Fibroblast of the aortic adventitia (primary cell): ENCODE data around the gene HOXA11. TPM values are rescaled to one million over a fixed set of nuclear protein-coding genes. Genes with fewer than 3 reads are reported as not detected.
A peak's percentile ranks its signal among the peaks of the same experiment; 100 is the strongest.

Source experiments
- DNase-seq: peaks from one replicate; pipeline ENCODE4 v3.0.0-alpha.2; 2010; ENCODE audit warnings: low read depth
- H3K4me3 ChIP-seq: 2 replicates; pipeline ENCODE4 v1.5.1; 2011; ENCODE audit warnings: low read depth, mild to moderate bottlenecking, control low read depth, low read length, moderate library complexity
- total RNA-seq: library from RNA; depleted of rRNA; stranded (reverse); fragments of >200 nt; gene quantifications from 2 replicates; pipeline ENCODE4 v1.2.3, GENCODE V29; 2012; ENCODE audit warnings: low replicate concordance
- TF ChIP-seq, protein P1 (sequence below): IDR thresholded peaks from 2 replicates; pipeline ENCODE4 v1.5.1; 2011; ENCODE audit warnings: mild to moderate bottlenecking, low read length, control low read depth, inconsistent platforms; ENCODE audit not compliant: insufficient read depth

The HOXA11 gene
- total RNA-seq, 1 donor = not detected

DNA sequence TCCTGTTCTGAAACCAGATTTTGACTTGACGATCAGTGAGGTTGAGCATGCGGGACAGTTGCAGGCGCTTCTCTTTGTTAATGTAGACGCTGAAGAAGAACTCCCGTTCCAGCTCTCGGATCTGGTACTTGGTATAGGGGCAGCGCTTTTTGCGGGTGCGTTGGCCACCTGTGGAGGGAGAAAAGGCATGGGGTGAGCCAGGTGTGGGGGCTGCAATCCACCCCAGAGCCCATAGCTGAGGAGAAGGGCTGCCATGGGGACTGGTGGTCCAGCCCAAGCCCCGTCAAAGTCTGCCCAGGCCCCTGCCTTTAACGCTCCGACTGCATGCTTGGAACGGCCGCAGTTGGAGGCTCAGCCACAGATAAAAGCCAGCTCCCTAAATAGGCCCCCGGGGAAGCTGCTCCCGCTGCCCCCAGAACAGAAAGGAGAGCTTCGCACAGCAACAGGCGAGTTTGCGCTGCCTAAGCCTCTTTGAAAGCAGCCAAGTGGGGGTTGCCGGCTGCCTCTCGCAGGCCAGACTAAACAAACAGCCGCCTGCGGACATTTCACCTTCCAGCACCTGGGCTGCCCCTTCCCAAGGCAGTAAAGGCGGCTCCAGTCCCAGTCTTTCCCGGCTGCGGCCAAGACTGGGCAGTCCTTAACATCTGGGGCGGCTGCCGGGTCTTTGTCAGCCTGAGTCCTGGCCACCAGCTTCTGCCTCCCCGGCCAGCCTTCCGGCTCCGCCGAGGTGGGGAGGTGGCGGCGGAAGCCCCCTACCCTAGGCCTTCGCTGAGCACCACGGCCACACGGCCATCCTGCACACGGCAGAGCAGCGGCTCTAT lies 2.0 kb downstream of the HOXA11 start:
- no peak overlapping the region for H3K4me3 ChIP-seq
- DNase-seq = no peak
- TF ChIP-seq, protein P1, sequence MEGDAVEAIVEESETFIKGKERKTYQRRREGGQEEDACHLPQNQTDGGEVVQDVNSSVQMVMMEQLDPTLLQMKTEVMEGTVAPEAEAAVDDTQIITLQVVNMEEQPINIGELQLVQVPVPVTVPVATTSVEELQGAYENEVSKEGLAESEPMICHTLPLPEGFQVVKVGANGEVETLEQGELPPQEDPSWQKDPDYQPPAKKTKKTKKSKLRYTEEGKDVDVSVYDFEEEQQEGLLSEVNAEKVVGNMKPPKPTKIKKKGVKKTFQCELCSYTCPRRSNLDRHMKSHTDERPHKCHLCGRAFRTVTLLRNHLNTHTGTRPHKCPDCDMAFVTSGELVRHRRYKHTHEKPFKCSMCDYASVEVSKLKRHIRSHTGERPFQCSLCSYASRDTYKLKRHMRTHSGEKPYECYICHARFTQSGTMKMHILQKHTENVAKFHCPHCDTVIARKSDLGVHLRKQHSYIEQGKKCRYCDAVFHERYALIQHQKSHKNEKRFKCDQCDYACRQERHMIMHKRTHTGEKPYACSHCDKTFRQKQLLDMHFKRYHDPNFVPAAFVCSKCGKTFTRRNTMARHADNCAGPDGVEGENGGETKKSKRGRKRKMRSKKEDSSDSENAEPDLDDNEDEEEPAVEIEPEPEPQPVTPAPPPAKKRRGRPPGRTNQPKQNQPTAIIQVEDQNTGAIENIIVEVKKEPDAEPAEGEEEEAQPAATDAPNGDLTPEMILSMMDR = no peak

DNA sequence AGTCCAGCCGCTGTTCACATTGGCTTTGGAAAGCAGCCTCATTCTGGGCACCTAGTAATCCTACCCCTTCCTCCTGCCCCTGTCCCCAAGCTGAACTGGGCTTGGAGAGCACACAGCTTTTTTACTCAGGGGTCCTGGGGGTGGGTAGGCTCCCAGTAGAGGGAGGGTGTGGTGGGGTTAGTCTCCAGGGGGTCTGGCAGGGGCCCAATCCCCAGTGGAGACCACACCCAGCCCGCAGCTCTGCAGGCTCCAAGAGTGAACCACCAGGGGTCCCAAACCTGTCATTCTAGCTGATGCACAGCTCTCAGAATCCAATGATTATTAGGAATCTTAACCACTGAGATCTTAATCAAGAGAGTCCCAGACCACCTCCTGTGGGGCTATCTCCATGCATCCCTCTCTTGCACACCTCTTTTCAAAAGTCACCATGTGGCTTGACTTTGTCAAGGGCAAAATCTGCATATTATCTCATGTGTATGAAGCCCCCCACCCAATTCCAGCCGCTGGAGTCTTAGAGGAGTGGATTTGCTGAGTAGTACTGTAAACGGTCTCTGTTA lies 2.7 kb downstream of the HOXA11 start:
- H3K4me3 ChIP-seq = no peak overlapping the region
- TF ChIP-seq, protein P1 = no peak
- no peak for DNase-seq

DNA sequence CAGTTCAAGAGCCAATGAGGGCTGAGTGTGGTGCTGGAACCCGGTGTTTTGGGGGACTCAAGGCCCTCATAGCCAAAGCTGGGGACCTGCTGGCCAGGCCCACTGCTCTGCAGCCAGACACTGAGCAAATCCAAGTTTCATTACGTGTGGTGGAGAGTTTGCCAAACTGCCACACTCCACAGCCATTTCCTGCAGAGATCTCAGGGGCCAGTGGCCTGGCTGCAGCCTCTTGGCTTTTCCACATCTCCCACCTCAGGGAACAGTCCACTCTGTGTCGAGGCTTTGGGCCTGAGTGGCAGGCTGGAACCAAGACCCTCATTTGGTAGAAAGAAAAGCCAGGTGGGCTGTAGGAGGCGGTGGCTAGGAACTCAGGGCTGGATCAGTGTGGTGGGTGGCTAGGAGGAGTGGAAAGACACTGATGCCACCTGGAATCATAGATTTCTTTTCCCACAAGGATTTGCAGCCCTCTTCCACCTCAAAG lies 3.2 kb downstream of the HOXA11 start:
- no peak for DNase-seq
- H3K4me3 ChIP-seq = no peak overlapping the region

DNA sequence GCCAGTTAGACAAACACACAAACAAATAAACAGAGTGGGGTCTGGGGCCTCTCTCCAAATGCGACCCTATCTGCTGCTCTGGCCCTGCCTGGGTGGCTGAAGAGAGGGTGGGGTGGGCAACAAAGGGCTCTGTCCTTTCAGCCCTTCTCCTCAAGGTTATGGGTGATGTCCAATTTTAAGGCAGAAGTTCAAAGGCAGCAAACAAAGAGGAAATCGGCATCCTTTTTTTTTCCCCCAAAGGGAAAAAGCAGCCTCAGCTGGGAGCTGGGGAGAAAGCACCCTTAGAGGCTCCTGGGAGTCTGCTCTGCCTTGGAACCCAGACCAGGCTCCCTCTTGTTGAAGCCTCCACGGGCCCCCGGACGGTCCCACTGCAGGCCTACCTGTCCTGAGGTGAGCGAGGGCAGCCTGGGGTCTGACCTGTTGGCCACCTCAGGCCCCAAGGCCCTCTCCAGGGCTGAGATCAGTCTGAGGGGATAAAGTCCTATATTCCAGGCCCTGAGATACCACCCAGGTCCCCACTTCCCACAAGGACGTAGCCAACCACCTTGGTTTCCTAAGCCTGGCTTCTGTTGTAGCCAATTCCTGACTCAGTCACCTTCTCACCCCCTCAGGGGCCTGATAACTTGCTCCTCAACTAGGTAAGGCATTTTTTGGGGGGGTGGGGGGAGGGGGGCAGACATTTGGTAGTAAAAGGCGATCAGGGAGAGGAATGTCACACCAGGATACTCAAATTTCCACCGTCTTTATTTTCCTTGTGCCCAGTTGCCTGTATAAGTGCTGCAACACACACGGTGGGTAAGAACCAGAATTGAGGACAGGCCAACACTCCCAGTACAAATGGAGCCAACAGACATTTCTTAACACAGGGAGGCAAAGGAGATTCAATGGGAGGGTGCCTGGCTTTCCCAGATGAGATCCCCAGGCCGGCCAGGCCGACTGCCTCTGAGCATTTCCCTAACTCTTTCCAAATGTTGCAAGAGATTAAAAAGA lies 4.3 kb downstream of the HOXA11 start:
- TF ChIP-seq, protein P1 = no peak
- DNase-seq = no peak
- H3K4me3 ChIP-seq = no peak overlapping the region

More for the DNA sequence above, 3.2 kb downstream of the HOXA11 start:
- TF ChIP-seq, protein P1 = no peak

DNA sequence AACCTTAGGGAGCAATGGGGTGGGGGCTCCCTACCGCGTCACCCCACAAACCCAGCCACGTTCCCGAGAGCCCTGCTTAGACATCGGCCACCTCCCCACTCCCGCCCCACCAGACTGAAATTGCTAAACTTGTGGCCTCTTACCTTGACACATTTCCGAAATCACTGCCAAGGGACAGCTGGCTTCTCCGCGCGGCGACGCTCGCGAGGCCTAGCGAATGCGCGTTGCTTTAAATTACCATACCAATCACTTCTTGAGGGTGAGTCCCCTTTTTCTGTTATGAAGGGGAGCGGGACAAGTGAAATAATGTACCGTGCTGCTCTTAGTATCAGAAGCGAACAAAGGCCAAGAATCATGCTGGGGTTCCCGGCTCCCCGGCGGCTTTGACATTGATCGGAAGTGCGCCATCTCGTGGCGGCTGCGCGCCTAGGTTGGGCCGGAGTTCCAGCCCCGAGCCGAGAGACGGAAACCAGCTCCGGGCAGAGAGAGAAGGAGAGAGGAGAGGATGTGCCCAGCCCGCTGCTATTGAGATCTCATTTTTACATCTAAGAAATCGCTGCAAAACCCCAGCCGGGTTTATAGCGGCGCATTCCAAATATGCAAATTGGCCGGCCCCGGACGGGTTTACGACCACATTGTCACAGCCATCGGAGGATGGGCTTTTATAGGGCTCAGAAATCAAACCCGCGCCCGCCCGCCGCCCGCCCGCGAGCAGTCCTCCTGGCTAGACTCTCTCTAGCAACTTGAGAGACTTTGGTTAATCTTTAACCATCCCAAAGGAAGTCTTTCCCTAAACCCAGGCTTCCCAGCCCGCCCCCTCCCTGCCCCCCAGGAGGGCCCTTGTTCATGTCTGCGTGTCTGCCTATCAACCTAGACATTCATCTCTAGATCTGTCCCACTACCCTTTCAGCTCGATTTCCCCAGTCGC lies 5.3 kb downstream of the HOXA11 start:
- peak; percentile 52 for DNase-seq
- peak overlapping the region; percentile 17 for H3K4me3 ChIP-seq
- TF ChIP-seq, protein P1 = peak; percentile 83
